GM19328 (cell line): ENCODE measurements around the gene SIGLEC15.
"Not testable (repeated sequence)": the region's sequence is repeated elsewhere in the genome, so short reads cannot be mapped to it uniquely, and the experiment has no call there.

Source experiments
- ATAC-seq: cut with Tn5 transposase; IDR thresholded peaks from one replicate; pipeline ENCODE4 v1.9.1; 2021; ENCODE audit warnings: mild to moderate bottlenecking, moderate library complexity; ENCODE audit not compliant: unreplicated experiment

Gene SIGLEC15

DNA sequence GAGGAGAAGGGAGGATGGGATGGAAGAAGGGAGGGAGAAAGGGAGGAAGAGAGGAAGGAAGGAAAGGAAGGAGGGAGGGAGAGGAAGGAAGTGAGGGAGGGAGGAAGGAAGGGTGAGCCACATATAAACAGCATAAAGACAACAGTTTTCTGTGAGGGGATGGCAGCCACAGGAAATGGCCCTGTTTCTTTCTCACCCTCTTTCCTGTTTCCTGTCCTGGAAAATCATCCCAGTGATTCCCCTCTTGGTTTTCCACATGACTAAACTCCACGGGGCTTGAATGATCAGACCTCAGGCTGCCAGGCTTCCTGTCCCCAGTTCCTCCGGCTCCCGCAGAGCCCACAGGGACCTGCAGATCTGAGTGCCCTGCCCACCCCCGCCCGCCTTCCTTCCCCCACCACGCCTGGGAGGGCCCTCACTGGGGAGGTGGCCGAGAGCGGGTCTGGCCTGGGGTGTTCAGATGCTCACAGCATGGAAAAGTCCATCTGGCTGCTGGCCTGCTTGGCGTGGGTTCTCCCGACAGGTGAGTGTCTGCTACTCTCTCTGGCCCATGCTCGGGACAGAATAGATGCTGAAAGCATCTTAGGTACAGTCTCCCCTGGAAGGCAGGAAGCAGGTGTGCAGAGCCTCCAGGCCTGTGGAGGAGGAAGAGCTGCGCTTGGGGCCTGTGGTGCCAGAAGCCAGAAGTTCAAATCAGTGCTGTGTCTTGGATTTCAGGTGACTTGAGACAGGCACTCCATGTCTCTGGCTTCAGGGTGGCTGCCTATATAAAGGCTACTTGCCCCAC lies at the start of gene SIGLEC15:
SIGLEC15 (plus strand) TSS at position 418 of the 787 bp plus-strand sequence; CDS start at position 472, 54 bp downstream.
- no peak for ATAC-seq

DNA sequence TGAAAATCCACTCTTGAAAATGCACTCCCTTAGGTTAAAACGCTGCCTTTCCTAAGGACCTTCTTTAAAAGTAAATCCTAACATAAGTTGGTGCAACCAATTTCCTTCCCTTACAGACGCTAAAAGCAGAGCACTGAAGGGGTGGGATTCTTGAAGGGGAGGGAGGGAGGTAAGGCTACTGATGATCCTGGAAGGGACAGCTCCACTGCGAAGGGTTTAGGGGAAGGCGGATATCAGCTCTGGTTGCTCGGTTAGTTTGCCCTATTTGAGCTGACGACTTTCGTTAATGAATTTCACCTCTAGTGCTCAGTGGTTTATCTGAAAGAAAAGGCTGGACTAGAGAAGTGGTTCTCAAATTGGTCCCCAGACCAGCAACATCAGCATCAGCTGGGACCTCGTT lies 49.7 kb upstream of the SIGLEC15 start:
- no peak for ATAC-seq

DNA sequence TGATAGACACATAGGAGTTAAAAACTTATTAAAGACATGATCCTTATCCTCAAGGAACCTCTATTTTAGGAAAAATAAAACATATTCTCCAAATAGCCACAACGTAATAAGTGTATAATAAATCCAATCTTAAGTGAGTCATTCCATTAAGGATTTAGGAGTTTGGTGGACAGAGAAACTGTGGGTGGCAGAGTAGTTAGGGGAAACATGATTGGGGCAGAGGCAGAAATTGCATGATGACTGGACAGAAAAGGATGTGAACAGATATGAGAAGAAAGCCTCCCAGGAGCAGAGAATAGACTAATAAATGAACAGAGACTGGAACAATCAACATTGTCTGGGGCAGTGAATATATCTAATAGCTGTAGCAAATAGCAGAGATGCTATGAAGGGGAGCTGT lies 48.1 kb upstream of the SIGLEC15 start:
- ATAC-seq: no peak

- ATAC-seq: no peak
Observed at GRCh38 chr18:45780568-45780967, 44.9 kb upstream of the SIGLEC15 start.

DNA sequence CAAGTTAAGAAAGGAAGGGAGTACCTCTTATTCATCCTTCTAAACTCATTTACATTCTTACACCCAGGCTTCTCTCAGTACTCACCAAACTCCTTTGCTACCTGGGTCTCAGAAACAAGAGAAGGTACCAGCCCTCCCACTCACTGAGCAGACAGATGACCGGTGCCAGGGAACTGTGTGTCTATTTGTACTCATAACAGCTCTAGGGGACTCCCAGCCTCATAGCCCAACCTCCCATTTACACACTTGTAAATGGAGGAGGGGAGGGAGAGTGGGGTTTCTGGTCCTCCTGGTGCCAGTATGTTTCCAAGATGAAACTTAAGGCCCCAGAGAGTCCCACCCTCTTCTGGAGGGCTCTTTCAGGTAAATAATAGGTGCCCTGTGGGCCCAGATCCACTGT lies 42.8 kb upstream of the SIGLEC15 start:
- no peak for ATAC-seq

DNA sequence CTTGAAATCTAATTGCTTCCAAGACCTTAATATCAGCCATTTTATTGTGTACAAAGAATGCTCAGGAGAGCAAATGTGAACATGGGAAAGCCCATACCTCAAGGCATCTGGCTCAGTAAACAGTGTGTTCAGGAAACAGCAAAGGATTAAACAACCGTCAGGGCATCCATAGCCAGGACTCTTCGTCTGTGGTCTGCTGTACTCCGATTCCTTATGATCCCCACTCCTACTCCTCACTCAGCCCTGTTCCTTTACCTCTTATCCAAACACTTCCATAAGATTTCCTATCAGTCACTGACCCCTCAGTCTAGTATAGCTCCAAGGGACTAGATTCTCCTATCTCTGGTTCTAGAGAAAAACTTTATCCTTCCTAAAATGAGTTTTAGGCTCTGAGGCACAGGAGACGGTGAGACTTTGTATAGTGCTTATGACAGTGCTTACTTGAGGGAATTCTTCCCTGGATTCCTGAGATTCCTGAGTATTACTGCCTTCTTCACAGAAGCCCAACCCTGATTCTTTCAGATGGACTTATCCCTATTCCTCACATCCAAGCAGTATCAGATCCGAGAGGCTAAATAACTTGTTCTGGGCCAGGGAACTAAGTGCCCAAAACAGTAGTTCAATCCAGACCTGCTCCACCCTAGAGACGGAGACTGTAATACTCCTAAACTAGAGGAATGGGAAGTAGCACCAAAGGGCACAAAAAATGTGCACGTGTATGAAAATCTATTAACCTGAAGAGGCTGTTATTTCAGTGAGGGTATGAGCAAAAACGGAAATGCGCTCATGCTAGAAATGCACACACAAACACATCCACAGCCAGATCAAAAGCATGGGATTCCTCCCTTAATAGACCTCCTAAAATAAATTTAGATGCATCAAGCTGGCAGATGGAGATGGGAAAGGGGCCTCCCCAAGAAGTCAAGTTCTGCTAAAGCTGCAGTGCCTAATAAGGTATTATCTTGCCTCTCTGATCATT lies 42.1 kb upstream of the SIGLEC15 start:
- no peak for ATAC-seq

- ATAC-seq: no peak
Observed at GRCh38 chr18:45785134-45785533, 40.3 kb upstream of the SIGLEC15 start.

- no peak for ATAC-seq
Observed at GRCh38 chr18:45786941-45787340, 38.5 kb upstream of the SIGLEC15 start.

DNA sequence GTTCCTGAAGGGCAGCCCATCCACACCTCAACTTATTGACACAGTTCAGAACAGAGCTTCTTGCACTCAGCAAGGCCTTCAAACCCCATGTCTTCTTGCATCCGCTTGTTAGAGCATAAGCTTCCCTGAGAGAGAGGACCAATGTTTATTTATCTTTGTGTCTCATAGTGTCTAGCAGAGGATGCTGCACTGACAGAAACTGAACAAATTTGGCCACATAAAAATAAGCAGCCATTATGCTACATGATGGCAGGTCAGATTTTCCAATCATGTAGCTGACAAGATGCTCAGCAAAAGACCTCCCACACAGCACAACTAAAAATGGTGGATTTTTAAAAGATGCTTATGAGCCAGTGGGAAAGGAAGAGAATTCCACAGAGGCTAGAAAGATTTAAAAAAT lies 38.1 kb upstream of the SIGLEC15 start:
- no peak for ATAC-seq

GRCh38 chr18:45788861-45789260 lies 36.6 kb upstream of the SIGLEC15 start:
- no peak for ATAC-seq

DNA sequence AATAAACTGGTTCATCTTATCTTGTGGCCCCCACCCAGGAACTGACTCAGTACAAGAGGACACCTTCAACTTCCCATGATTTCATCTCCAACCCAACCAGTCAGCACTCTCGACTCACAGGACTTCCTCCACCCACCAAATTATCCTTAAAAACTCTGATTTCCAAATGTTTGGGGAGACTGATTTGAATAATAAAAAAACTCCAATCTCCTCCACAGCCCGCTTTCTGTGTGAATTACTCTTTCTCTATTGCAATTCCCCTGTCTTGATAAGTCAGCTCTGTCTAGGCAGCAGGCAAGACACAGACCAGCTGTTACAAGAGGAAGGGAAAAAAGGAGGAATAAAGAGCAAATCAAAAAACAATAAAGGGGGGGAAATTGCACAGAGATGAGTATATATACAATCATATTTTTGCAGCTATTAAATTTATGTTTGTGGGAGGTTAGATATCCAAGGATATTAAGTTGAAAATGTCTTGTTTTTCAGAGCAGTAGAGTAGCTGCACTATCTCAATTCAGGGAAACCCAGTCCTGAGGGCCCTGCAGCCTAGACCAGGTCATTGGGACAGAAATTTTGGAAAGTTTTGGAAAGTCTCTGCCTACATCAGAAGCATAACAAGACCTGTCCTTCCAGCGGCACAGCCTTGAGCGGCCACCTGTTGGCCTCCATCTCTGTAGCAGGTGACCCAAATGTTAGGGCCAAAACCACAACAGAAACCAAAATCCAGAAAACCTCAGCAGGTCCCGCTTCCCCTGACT lies 32.8 kb upstream of the SIGLEC15 start:
- ATAC-seq: no peak

- no peak for ATAC-seq
Observed at GRCh38 chr18:45793264-45793965, 32.1 kb upstream of the SIGLEC15 start.

- ATAC-seq: no peak
Observed at GRCh38 chr18:45801416-45802004, 24.0 kb upstream of the SIGLEC15 start.

DNA sequence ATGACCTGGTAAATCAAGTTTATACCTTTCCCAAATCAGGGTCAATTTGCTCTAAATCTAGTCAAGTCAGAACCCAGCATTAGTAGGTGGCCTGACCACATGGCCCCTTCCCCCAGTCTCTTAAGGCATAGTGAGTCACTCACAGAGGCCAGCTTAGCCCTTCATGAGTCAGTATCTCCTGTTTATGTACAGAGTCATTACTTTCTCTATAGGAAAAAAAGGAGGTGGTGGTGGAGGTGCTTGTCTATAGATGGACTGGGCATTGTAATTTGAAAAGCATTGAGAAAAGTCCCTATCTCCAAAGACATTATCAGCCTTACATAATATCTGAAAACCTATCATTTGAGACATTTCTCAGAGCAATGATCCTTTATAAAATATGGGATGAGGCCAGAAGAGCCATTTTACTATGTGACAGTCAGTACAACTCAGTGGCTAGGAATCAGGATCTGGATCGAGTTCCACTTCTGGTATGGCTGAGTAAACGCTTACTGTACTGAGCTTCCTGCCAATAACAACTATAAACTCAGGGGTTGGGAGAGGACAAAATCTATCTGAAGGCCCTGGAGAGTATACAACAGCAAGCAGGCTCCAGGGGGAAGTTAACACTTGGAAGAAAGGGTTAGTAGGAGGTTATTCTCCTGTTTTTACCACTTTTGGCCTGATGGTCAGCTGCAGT lies 22.5 kb upstream of the SIGLEC15 start:
- ATAC-seq: no peak

GRCh38 chr18:45805551-45805950 lies 19.9 kb upstream of the SIGLEC15 start:
- no peak for ATAC-seq

DNA sequence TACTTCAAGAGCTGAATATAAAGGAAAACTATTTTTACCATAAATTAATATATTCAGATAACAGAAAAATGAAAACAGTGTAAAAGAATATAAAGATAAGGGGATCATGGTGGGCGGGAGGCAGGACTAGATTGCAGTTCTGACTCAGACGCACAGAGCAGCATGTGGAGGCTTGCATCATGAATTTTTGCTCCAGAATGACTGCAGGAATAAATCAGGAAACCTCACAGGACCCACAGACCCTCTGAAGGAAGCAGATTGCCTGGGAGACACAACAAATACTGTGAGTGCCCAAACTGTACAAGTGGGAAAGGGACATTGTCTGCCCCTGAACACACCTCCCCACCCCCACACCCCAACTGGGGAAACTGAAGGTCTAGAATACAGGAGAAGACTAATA lies 19.2 kb upstream of the SIGLEC15 start:
- no peak for ATAC-seq

GRCh38 chr18:45807144-45807543 lies 18.3 kb upstream of the SIGLEC15 start:
- not testable (repeated sequence) for ATAC-seq

- not testable (repeated sequence) for ATAC-seq
Observed at GRCh38 chr18:45814733-45815132, 10.7 kb upstream of the SIGLEC15 start.

GRCh38 chr18:45817543-45817942 lies 7.9 kb upstream of the SIGLEC15 start:
- ATAC-seq: no peak
